Brain pericyte (primary cell): ENCODE data around the gene DDX11.
"Not testable (repeated sequence)": the region's sequence is repeated elsewhere in the genome, so short reads cannot be mapped to it uniquely, and the experiment has no call there.

Experiments used
- DNase-seq: peaks from one replicate; pipeline ENCODE4 v3.0.0-alpha.2; 2012; ENCODE audit warnings: low read depth, low spot score

DDX11 gene

DNA sequence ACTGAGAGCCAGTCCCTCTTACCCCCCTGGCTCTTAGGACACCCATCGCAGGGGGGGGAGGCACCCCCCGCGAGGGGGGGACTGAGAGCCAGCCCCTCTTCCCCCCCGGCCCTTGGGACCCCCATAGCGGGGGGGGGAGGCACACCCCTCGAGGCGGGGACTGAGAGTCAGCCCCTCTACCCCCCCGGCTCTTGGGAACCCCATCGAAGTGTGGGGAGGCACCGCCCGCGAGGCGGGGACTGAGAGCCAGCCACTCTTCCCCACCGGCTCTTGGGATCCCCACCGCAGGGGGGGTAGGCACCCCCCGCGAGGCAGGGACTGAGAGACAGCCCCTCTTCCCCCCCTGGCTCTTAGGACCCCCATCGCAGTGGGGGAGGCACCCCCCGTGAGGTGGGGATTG is 48.8 kb downstream of the DDX11 start:
- DNase-seq = no peak

DNA sequence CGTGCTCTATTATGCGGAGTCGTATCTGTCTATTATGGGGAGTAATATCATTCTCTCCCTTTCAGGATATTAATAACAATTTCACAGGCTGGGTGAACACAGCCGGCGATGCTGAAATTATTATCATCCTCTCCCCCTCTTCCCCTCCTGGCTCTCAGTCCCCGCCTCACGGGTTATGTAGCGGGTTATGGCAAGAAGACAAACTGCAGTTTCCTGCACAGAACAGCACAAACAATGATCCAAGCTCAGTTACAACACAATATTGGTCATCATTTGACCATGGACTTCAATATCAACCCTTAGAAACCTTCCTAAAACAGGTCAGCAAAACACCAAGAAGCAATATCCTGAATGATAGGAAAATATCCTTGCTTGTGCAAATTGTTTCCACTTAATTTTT is 50.5 kb downstream of the DDX11 start:
- not testable (repeated sequence) for DNase-seq

DNA sequence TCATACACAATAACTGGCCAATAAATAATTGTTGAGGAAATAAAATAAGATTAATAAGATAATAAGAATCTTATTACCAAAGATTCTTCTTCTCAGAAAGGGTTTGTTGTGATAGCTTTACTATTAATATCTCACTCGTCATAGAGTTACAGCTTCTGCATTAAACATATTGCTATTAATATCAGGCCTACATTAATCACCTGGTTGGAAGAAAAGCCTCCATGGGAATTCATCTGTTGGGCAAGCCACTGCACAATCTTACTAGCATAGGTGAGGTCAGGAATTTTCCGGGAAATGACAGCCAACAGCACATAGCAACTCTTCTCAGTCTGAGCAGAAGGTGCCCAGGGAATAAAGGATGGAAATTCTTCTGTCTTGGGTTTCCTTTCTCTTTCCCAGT is 51.5 kb downstream of the DDX11 start:
- DNase-seq = not testable (repeated sequence)

DNA sequence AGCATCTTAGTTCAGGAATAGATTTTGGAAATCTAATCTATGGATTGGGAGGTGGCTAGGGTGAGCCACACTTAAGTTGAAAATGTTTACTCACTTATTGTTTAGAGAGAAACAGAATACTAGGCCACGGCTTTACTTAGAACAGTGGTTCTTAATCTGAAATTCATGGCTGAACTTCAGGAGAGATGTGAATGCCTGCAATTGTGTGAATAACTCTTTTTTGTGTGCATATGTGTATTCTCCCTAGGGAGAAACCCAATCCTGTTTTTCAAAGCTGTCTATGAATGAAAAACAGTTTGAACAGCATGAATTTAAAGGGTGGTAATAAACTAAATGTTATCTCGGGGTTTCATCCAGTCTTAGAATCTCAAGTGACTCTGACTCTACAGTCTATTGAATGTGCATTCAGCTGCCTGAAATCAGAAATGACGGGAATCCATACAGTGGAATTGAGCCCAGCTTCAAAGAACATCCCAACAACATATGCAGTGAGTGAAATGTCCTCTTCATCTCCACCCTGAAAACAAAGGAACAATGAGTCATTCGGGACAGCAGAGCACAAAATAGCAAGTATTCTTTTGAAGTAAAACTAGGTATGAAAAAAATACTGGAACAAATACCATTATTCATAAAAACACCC is 53.7 kb downstream of the DDX11 start:
- DNase-seq = not testable (repeated sequence)

DNA sequence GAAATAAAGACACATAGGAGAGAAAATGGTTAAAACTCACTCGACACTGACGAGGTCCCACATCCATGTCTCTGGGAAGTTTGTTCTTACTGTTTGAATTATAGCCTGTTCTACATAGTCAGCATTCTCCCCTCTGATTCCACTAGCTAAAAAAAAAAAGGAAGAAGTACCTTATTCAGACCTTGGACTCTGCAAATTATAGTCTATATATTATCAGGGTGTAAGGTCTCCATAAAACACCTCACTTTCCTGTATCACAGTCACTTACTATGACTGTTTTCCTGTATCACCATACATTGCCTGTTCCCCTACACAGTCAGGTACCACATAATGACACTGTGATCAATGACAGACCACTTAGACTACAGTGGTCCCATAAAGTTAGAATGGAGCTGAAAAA is 62.9 kb downstream of the DDX11 start:
- not testable (repeated sequence) for DNase-seq

DNA sequence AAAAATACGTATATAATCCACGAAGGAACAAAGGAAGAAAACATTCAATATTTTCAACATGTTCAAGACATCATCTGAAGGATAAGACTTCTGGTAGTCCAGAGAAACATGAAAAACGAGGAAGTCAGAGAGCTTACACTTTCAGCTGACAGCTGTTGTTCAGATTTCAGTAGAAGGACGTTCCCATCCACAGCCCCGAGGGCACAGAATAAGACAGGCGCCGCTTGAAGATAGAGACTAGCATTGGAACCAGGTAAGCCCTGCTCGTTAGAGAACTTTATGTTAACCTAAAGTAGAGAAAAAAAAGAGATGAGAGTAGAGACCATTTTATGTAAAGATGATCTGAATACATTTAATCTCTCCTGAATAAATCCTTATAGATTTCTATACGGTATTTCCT is 71.1 kb downstream of the DDX11 start:
- DNase-seq = not testable (repeated sequence)

DNA sequence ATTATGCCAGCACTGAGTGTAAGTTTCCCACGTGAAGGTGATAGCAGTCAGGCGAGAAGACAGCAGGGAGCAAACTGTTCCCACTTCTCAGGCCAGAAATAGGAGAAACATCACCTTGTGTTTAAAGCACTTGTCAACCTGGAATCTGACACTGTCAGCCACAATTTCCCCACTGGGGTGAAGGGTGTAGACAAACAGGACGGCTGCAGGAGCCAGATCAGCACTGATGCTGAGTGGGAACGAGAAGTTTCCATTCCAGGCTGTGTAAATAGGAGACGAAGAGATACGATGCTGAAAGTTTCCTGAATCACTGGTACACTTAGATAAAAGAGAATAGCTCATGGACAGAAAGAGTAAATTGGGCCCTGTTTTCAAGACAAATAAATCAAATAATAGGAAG is 71.6 kb downstream of the DDX11 start:
- DNase-seq = not testable (repeated sequence)

DNA sequence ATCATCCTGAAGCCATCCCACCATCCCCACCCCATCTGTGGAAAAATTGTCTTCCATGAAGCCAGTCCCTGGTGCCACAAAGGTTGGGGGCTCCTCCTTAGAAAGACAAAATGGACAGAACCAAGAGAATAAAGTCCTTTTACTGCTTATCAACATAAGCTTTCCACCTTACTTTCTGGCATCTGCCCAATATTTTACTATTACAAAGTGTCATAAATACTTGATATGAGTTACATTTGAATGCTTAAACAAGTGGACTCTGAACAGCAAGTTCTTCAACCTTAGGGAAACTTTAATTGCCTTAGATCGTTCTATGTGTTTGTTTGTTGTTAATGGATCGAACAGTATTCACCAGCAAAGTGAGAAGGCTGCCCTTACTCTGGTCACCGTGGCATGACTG is 73.8 kb downstream of the DDX11 start:
- not testable (repeated sequence) for DNase-seq

DNA sequence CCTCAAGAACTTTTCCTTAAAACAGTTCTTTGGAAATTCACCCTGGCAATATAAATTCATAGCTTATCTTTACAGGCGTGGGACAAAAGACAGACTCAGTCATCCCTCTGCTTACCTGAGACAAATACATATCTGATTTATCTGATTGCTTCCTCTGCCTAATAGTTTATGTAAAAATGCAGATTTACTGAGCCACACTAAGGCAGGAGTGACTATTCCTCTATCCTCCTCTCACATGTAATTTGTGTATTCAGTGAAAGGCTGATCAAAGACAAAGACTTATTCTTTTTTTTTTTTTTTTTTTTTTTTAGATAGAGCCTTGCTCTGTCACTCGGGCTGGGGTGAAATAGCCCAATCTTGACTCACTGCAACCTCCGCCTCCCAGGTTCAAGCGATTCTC is 77.1 kb downstream of the DDX11 start:
- DNase-seq = not testable (repeated sequence)
